ENCODE results near the gene PANK2. TPM values are rescaled to one million over a fixed set of nuclear protein-coding genes. Genes with fewer than 3 reads are reported as not detected.
A peak's percentile ranks its signal among the peaks of the same experiment; 100 is the strongest.

The PANK2 gene
- total RNA-seq, 1 experiment from 2014 or later: 62.7 TPM

DNA sequence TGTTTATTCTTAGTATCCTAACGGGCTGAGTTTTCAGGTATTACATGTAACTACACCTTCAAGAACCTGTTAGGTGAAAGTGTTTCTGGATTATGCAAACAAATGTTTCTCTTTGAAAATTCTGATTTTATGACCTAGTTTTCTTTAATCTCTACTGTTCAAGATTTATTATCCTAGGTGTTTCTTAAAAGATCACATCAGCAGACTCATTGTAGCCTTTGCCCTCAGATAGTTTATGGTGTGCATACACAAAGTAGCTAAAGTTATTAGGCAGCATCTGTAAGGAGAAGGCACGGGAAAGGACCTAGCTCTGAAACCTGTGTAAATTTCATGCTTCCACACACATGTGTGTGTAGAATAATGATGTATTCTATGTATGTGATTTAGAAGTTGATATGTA lies 21.7 kb downstream of the PANK2 start:
- ATAC-seq: no peak
- Mint-ChIP-seq H3K27me3 (ENCODE audit: low read depth) (no peaks in the 10 kb centered on the region), H3K27ac (0 out of 2 replicates have a peak overlapping the region, but pooled peaks have one; percentile 70), H3K9me3 (no peaks in the 10 kb centered on the region), H3K4me3 (no peak overlapping the region), H3K4me1 (no peaks in the 10 kb centered on the region), H3K36me3 (peaks cover 80% of the 10 kb centered on the region)
- CTCF ChIA-PET: no interaction called here
- POLR2A ChIA-PET: no interaction called here
- no peak for TF ChIP-seq ZNF263 (CRISPR knock-in tag; IDR thresholded peaks at IDR 0.05; ENCODE audit: low read depth)
- TF ChIP-seq KAT7 (CRISPR knock-in tag; IDR thresholded peaks at IDR 0.05; ENCODE audit: borderline replicate concordance): no peak
- no peak for TF ChIP-seq FOXJ3 (CRISPR knock-in tag; IDR thresholded peaks at IDR 0.05; ENCODE audit: borderline replicate concordance)
- no peak for TF ChIP-seq ZNF138 (CRISPR knock-in tag; conservative IDR thresholded peaks at IDR 0.05)
- TF ChIP-seq ELF4 (CRISPR knock-in tag; IDR thresholded peaks at IDR 0.05; ENCODE audit: low read depth): no peak
- TF ChIP-seq, protein P1, sequence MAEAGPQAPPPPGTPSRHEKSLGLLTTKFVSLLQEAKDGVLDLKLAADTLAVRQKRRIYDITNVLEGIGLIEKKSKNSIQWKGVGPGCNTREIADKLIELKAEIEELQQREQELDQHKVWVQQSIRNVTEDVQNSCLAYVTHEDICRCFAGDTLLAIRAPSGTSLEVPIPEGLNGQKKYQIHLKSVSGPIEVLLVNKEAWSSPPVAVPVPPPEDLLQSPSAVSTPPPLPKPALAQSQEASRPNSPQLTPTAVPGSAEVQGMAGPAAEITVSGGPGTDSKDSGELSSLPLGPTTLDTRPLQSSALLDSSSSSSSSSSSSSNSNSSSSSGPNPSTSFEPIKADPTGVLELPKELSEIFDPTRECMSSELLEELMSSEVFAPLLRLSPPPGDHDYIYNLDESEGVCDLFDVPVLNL (CRISPR knock-in tag; IDR thresholded peaks at IDR 0.05; ENCODE audit: borderline replicate concordance, low read depth): no peak
- TF ChIP-seq, protein P2, sequence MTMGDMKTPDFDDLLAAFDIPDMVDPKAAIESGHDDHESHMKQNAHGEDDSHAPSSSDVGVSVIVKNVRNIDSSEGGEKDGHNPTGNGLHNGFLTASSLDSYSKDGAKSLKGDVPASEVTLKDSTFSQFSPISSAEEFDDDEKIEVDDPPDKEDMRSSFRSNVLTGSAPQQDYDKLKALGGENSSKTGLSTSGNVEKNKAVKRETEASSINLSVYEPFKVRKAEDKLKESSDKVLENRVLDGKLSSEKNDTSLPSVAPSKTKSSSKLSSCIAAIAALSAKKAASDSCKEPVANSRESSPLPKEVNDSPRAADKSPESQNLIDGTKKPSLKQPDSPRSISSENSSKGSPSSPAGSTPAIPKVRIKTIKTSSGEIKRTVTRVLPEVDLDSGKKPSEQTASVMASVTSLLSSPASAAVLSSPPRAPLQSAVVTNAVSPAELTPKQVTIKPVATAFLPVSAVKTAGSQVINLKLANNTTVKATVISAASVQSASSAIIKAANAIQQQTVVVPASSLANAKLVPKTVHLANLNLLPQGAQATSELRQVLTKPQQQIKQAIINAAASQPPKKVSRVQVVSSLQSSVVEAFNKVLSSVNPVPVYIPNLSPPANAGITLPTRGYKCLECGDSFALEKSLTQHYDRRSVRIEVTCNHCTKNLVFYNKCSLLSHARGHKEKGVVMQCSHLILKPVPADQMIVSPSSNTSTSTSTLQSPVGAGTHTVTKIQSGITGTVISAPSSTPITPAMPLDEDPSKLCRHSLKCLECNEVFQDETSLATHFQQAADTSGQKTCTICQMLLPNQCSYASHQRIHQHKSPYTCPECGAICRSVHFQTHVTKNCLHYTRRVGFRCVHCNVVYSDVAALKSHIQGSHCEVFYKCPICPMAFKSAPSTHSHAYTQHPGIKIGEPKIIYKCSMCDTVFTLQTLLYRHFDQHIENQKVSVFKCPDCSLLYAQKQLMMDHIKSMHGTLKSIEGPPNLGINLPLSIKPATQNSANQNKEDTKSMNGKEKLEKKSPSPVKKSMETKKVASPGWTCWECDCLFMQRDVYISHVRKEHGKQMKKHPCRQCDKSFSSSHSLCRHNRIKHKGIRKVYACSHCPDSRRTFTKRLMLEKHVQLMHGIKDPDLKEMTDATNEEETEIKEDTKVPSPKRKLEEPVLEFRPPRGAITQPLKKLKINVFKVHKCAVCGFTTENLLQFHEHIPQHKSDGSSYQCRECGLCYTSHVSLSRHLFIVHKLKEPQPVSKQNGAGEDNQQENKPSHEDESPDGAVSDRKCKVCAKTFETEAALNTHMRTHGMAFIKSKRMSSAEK (CRISPR knock-in tag; IDR thresholded peaks at IDR 0.05; ENCODE audit: borderline replicate concordance): no peak
- TF ChIP-seq, protein P3, sequence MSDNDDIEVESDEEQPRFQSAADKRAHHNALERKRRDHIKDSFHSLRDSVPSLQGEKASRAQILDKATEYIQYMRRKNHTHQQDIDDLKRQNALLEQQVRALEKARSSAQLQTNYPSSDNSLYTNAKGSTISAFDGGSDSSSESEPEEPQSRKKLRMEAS (CRISPR knock-in tag; IDR thresholded peaks at IDR 0.05): no peak
- no peak for TF ChIP-seq MYBL2 (CRISPR knock-in tag; IDR thresholded peaks at IDR 0.05)
- no peak for TF ChIP-seq SOX15 (CRISPR knock-in tag; IDR thresholded peaks at IDR 0.05)
- TF ChIP-seq TP53 (CRISPR knock-in tag; IDR thresholded peaks at IDR 0.05): no peak
- TF ChIP-seq SP1 (CRISPR knock-in tag; conservative IDR thresholded peaks at IDR 0.05): no peak
- no peak for TF ChIP-seq FOXK1 (CRISPR knock-in tag; IDR thresholded peaks at IDR 0.05)
- TF ChIP-seq CBFB (CRISPR knock-in tag; IDR thresholded peaks at IDR 0.05; ENCODE audit: low read depth): no peak
- DNase-seq (ENCODE audit: low spot score): no peak

DNA sequence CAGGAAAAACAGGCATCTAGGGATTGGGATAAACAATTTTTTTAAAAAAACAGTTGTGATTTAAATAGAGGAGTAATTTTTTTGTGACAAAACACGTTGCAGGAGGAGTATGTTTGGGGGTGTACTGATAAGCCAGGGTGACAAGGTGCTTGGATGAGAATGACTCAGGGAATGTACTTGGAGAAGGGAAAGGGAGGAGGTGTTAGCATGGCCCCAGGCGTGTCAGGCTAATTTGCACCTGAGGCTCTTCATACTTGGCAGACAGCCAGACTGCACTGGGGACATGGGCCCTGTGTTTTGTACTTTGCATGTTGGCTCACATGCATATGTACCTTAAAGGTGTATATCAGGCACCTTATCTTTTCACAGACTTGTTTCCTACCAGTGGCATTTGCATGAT lies 22.8 kb downstream of the PANK2 start:
- no peak overlapping the region for H3K27ac Mint-ChIP-seq
- ATAC-seq (no peak), DNase-seq (ENCODE audit: low spot score) (no peak)
- POLR2A ChIA-PET: no interaction called here
- no peaks in the 10 kb centered on the region for H3K4me1 Mint-ChIP-seq
- H3K27me3 Mint-ChIP-seq (ENCODE audit: low read depth): no peaks in the 10 kb centered on the region
- H3K9me3 Mint-ChIP-seq: no peaks in the 10 kb centered on the region
- CTCF ChIA-PET: no interaction called here
- H3K36me3 Mint-ChIP-seq: peaks cover 90% of the 10 kb centered on the region
- no peak overlapping the region for H3K4me3 Mint-ChIP-seq
- TF ChIP-seq, protein P4, sequence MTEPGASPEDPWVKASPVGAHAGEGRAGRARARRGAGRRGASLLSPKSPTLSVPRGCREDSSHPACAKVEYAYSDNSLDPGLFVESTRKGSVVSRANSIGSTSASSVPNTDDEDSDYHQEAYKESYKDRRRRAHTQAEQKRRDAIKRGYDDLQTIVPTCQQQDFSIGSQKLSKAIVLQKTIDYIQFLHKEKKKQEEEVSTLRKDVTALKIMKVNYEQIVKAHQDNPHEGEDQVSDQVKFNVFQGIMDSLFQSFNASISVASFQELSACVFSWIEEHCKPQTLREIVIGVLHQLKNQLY (CRISPR knock-in tag; IDR thresholded peaks at IDR 0.05): no peak
- TF ChIP-seq FOXK1 (CRISPR knock-in tag; IDR thresholded peaks at IDR 0.05): no peak
- TF ChIP-seq, protein P5, sequence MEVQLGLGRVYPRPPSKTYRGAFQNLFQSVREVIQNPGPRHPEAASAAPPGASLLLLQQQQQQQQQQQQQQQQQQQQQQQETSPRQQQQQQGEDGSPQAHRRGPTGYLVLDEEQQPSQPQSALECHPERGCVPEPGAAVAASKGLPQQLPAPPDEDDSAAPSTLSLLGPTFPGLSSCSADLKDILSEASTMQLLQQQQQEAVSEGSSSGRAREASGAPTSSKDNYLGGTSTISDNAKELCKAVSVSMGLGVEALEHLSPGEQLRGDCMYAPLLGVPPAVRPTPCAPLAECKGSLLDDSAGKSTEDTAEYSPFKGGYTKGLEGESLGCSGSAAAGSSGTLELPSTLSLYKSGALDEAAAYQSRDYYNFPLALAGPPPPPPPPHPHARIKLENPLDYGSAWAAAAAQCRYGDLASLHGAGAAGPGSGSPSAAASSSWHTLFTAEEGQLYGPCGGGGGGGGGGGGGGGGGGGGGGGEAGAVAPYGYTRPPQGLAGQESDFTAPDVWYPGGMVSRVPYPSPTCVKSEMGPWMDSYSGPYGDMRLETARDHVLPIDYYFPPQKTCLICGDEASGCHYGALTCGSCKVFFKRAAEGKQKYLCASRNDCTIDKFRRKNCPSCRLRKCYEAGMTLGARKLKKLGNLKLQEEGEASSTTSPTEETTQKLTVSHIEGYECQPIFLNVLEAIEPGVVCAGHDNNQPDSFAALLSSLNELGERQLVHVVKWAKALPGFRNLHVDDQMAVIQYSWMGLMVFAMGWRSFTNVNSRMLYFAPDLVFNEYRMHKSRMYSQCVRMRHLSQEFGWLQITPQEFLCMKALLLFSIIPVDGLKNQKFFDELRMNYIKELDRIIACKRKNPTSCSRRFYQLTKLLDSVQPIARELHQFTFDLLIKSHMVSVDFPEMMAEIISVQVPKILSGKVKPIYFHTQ (CRISPR knock-in tag; IDR thresholded peaks at IDR 0.05): no peak
- no peak for TF ChIP-seq HMGA2 (CRISPR knock-in tag; IDR thresholded peaks at IDR 0.05)
- TF ChIP-seq, protein P6, sequence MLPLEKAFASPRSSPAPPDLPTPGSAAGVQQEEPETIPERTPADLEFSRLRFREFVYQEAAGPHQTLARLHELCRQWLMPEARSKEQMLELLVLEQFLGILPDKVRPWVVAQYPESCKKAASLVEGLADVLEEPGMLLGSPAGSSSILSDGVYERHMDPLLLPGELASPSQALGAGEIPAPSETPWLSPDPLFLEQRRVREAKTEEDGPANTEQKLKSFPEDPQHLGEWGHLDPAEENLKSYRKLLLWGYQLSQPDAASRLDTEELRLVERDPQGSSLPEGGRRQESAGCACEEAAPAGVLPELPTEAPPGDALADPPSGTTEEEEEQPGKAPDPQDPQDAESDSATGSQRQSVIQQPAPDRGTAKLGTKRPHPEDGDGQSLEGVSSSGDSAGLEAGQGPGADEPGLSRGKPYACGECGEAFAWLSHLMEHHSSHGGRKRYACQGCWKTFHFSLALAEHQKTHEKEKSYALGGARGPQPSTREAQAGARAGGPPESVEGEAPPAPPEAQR (CRISPR knock-in tag; IDR thresholded peaks at IDR 0.05): no peak
- TF ChIP-seq ZNF396 (CRISPR knock-in tag; IDR thresholded peaks at IDR 0.05; ENCODE audit: borderline replicate concordance): no peak
- TF ChIP-seq IRF2 (CRISPR knock-in tag; IDR thresholded peaks at IDR 0.05; ENCODE audit: borderline replicate concordance, low read depth): no peak
- no peak for TF ChIP-seq SP1 (CRISPR knock-in tag; conservative IDR thresholded peaks at IDR 0.05)
- no peak for TF ChIP-seq JUN (CRISPR knock-in tag; IDR thresholded peaks at IDR 0.05)
- TF ChIP-seq ZNF138 (CRISPR knock-in tag; conservative IDR thresholded peaks at IDR 0.05): no peak
- TF ChIP-seq, protein P7, sequence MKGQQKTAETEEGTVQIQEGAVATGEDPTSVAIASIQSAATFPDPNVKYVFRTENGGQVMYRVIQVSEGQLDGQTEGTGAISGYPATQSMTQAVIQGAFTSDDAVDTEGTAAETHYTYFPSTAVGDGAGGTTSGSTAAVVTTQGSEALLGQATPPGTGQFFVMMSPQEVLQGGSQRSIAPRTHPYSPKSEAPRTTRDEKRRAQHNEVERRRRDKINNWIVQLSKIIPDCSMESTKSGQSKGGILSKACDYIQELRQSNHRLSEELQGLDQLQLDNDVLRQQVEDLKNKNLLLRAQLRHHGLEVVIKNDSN (CRISPR knock-in tag; IDR thresholded peaks at IDR 0.05): no peak
- TF ChIP-seq, protein P8, sequence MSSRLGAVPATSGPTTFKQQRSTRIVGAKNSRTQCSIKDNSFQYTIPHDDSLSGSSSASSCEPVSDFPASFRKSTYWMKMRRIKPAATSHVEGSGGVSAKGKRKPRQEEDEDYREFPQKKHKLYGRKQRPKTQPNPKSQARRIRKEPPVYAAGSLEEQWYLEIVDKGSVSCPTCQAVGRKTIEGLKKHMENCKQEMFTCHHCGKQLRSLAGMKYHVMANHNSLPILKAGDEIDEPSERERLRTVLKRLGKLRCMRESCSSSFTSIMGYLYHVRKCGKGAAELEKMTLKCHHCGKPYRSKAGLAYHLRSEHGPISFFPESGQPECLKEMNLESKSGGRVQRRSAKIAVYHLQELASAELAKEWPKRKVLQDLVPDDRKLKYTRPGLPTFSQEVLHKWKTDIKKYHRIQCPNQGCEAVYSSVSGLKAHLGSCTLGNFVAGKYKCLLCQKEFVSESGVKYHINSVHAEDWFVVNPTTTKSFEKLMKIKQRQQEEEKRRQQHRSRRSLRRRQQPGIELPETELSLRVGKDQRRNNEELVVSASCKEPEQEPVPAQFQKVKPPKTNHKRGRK (CRISPR knock-in tag; IDR thresholded peaks at IDR 0.05; ENCODE audit: borderline replicate concordance): no peak
